Spinal cord (tissue), 10 donors: ENCODE results near the gene TAMM41. TPM values are rescaled to one million over a fixed set of nuclear protein-coding genes. Genes with fewer than 3 reads are reported as not detected.
A peak's percentile ranks its signal among the peaks of the same experiment; 100 is the strongest.
"Not testable (repeated sequence)": the region's sequence is repeated elsewhere in the genome, so short reads cannot be mapped to it uniquely, and the experiment has no call there.

Source experiments
- DNase-seq, 6 donors: peaks; one replicate each; pipeline versions ENCODE4 v3.0.0 to v3.0.0-alpha.2; 2013 to 2015; ENCODE audit warnings: low spot score in 6 of 6, low read depth in 4 of 6
- H3K27ac ChIP-seq: one replicate; pipeline ENCODE4 v1.5.1; 2013; ENCODE audit warnings: low read depth, low read length, control low read depth
- H3K27me3 ChIP-seq: one replicate; pipeline ENCODE4 v1.6.1; 2013; ENCODE audit warnings: low read length; ENCODE audit not compliant: control insufficient read depth, insufficient read depth
- H3K36me3 ChIP-seq: one replicate; pipeline ENCODE4 v1.6.1; 2013; ENCODE audit warnings: low read length; ENCODE audit not compliant: control insufficient read depth, insufficient read depth
- H3K4me1 ChIP-seq: one replicate; pipeline ENCODE4 v1.6.1; 2013; ENCODE audit warnings: low read length; ENCODE audit not compliant: control insufficient read depth, insufficient read depth
- H3K4me3 ChIP-seq: one replicate; pipeline ENCODE4 v1.5.1; 2013; ENCODE audit warnings: low read depth, low read length, control low read depth
- H3K9me3 ChIP-seq: one replicate; pipeline ENCODE4 v1.6.1; 2013; ENCODE audit warnings: low read length; ENCODE audit not compliant: control insufficient read depth, insufficient read depth
- WGBS: methylation state at CpG from one replicate; pipeline ENCODE4 v1.1.5; 2013; ENCODE audit warnings: missing lambda C conversion rate; ENCODE audit not compliant: insufficient coverage; 5-methylcytosine and 5-hydroxymethylcytosine counted together
- long read RNA-seq, 4 donors: transcript quantifications; one replicate each; lab custom pipeline, GENCODE V29; 2026
- polyA plus RNA-seq, 2 donors: library from polyadenylated mRNA; unstranded; fragments of 120-200 nt; gene quantifications; one replicate each; pipeline ENCODE4 v1.2.1, GENCODE V29; 2013; ENCODE audit not compliant: insufficient read length in 2 of 2
- total RNA-seq, 2 donors: library from RNA; depleted of rRNA in 1 of 2; stranded (reverse); fragments of 120-200 nt in 1 of 2; fragments of >200 nt in 1 of 2; gene quantifications; one replicate each; pipeline versions ENCODE4 v1.2.3 to v1.2.4, GENCODE V29; 2013 to 2014
- donor health status: healthy.

TAMM41 gene
- total RNA-seq = 10 to 100 TPM; 13.5 to 15.2 TPM
- 10 to 100 TPM; 17.7 to 22.4 TPM for polyA plus RNA-seq
- long read RNA-seq, donor 1, partial matches to known transcripts = 0 of 4 reads
- long read RNA-seq, donor 1, other reads (novel, unspliced or antisense) = 0 of 4 reads
- long read RNA-seq, donor 2, partial matches to known transcripts = 0 of 1 reads
- long read RNA-seq, donor 2, other reads (novel, unspliced or antisense) = 0 of 1 reads
- long read RNA-seq, donor 3, partial matches to known transcripts = 0 of 3 reads
- long read RNA-seq, donor 3, other reads (novel, unspliced or antisense) = 0 of 3 reads
- long read RNA-seq, donor 4, partial matches to known transcripts = 0 of 3 reads
- long read RNA-seq, donor 4, other reads (novel, unspliced or antisense) = 0 of 3 reads

- Histone ChIP-seq H3K27ac (peak within 1 kb of the TSS; percentile 81), H3K4me3 (peak within 1 kb of the TSS; percentile 91), H3K36me3 (peaks cover 19% of the 10 kb centered on the region), H3K9me3 (no peaks in the 10 kb centered on the region), H3K27me3 (no peaks in the 10 kb centered on the region), H3K4me1 (no peaks in the 10 kb centered on the region)
- peak in 5 of 6 donors; percentile 78 to 98 (median 90) for DNase-seq
- WGBS = 2% methylated on average over 57 of the region's 71 CpGs
These were observed at the start of gene TAMM41 for GRCh38 chr3:11846281-11847266. TSS of gene TAMM41 (minus strand) at chr3:11846885. CDS start at chr3:11846636, 249 bp downstream.

- no peaks in the 10 kb centered on the region for H3K27me3 ChIP-seq
- H3K4me3 ChIP-seq = no peak overlapping the region
- H3K9me3 ChIP-seq = no peaks in the 10 kb centered on the region
- no peaks in the 10 kb centered on the region for H3K4me1 ChIP-seq
- peak in 1 of 6 donors; percentile 19 for DNase-seq
- H3K36me3 ChIP-seq = no peaks in the 10 kb centered on the region
- WGBS = 24% methylated on average over 2 of the region's 5 CpGs
- H3K27ac ChIP-seq = no peak overlapping the region
These were observed 32.2 kb upstream of the TAMM41 start for GRCh38 chr3:11878837-11879236.

- DNase-seq, H3K36me3 ChIP-seq, H3K4me1 ChIP-seq, H3K9me3 ChIP-seq, H3K4me3 ChIP-seq, H3K27me3 ChIP-seq, H3K27ac ChIP-seq: not testable (repeated sequence)
- WGBS = no CpG with 5 or more reads among the region's 1 CpG
These were observed 28.0 kb upstream of the TAMM41 start for GRCh38 chr3:11874707-11875106.

GRCh38 chr3:11863739-11864138 lies 17.1 kb upstream of the TAMM41 start:
- WGBS = no CpG with 5 or more reads among the region's 1 CpG
- not testable (repeated sequence) for H3K27ac ChIP-seq, H3K4me3 ChIP-seq, H3K9me3 ChIP-seq, H3K4me1 ChIP-seq, DNase-seq, H3K36me3 ChIP-seq, H3K27me3 ChIP-seq

GRCh38 chr3:11862584-11862983 lies 15.9 kb upstream of the TAMM41 start:
- H3K36me3 ChIP-seq, H3K27ac ChIP-seq, H3K4me3 ChIP-seq, H3K27me3 ChIP-seq, H3K4me1 ChIP-seq, DNase-seq, H3K9me3 ChIP-seq: not testable (repeated sequence)
- no CpG with 5 or more reads among the region's 2 CpGs for WGBS

- DNase-seq, H3K36me3 ChIP-seq, H3K27ac ChIP-seq, H3K4me3 ChIP-seq, H3K27me3 ChIP-seq, H3K9me3 ChIP-seq, H3K4me1 ChIP-seq: not testable (repeated sequence)
- WGBS = no CpG with 5 or more reads among the region's 6 CpGs
These were observed 15.5 kb upstream of the TAMM41 start for GRCh38 chr3:11862145-11862544.

- not testable (repeated sequence) for H3K9me3 ChIP-seq, H3K27me3 ChIP-seq, H3K4me3 ChIP-seq, H3K27ac ChIP-seq, H3K36me3 ChIP-seq, H3K4me1 ChIP-seq
- peak in 1 of 6 donors; percentile 8 for DNase-seq
- no CpG with 5 or more reads among the region's 1 CpG for WGBS
These were observed 13.5 kb upstream of the TAMM41 start for GRCh38 chr3:11860213-11860612.

GRCh38 chr3:11853450-11853849 lies 6.8 kb upstream of the TAMM41 start:
- WGBS = 78% methylated on average over 4 of the region's 5 CpGs
- no peaks in the 10 kb centered on the region for H3K27me3 ChIP-seq

GRCh38 chr3:11850003-11850402 lies 3.3 kb upstream of the TAMM41 start:
- Histone ChIP-seq H3K36me3 (no peaks in the 10 kb centered on the region), H3K4me1 (no peaks in the 10 kb centered on the region), H3K4me3 (no peak overlapping the region), H3K27ac (no peak overlapping the region), H3K27me3 (no peaks in the 10 kb centered on the region), H3K9me3 (no peaks in the 10 kb centered on the region)
- WGBS = 30% methylated on average over 1 of the region's 4 CpGs
- peak in 2 of 6 donors; percentile 51 to 88 for DNase-seq

More at GRCh38 chr3:11853450-11853849, 6.8 kb upstream of the TAMM41 start:
- DNase-seq = peak in 1 of 6 donors; percentile 6
- Histone ChIP-seq H3K4me3 (no peak overlapping the region), H3K9me3 (no peaks in the 10 kb centered on the region), H3K27ac (no peak overlapping the region), H3K4me1 (no peaks in the 10 kb centered on the region), H3K36me3 (no peaks in the 10 kb centered on the region)
